Measurements from ENCODE around the gene RFPL4A. TPM values are rescaled to one million over a fixed set of nuclear protein-coding genes. Genes with fewer than 3 reads are reported as not detected.
"Not testable (repeated sequence)": the region's sequence is repeated elsewhere in the genome, so short reads cannot be mapped to it uniquely, and the experiment has no call there.

RFPL4A gene
- total and polyA plus RNA-seq, 2 of the 13 experiments (the other 11 are each of a cell fraction or from before 2014, with no cell fraction given), result not detected

GRCh38 chr19:55717879-55718711 lies 40.8 kb upstream of the RFPL4A start:
- not testable (repeated sequence) for H3K4me3 ChIP-seq (replicated peaks in 1 of 3; ENCODE audit: insufficient read depth in 1 of 3, low read depth in 2 of 3, low read length in 3 of 3); BruUV-seq (replicated peaks)

GRCh38 chr19:55720214-55720746 lies 38.6 kb upstream of the RFPL4A start:
- WGBS (ENCODE audit: low lambda C conversion rate), result 1% methylated on average over 5 of the region's 5 CpGs
- Histone ChIP-seq H3K4me3 (replicated peaks in 1 of 3; ENCODE audit: insufficient read depth in 1 of 3, low read depth in 2 of 3, low read length in 3 of 3) (no peak overlapping the region), H3K27me3 (ENCODE audit: control insufficient read depth in 1 of 2, insufficient read depth in 2 of 2, low read length in 2 of 2) (peaks cover 2 to 13% of the 10 kb centered on the region in 2 experiments; a peak in 3 of 5 replicates), H2AFZ (ENCODE audit: low read length) (no peak overlapping the region), H3K36me3 (replicated peaks in 1 of 2; ENCODE audit: control insufficient read depth in 1 of 2, insufficient read depth in 2 of 2, low read length in 2 of 2) (no peaks in the 10 kb centered on the region), H3K27ac (ENCODE audit: extremely low read length, insufficient read depth, low read length) (no peak overlapping the region), H3K9ac (ENCODE audit: insufficient read depth, low read depth, low read length) (no peak overlapping the region), H3K4me2 (ENCODE audit: low read depth, low read length) (no peak overlapping the region), H3K79me2 (ENCODE audit: insufficient read depth, low read length) (no peaks in the 10 kb centered on the region), H4K20me1 (ENCODE audit: insufficient read depth, low read length) (no peaks in the 10 kb centered on the region), H3K4me1 (ENCODE audit: insufficient read depth, low read length) (peaks cover 7% of the 10 kb centered on the region; the same call in 1 of the 2 replicates), H3K9me3 (ENCODE audit: low read length) (peaks cover 9% of the 10 kb centered on the region; the same call in 1 of the 2 replicates)
- DNase-seq (ENCODE audit: low spot score) (no peak), ATAC-seq (peak; percentile 34; the same call in 1 of the 3 replicates), FAIRE-seq (no peak)
- in situ Hi-C loops (cut with HindIII; ENCODE audit: extremely low pct_ligation_motif_present, low pct_unique_long_range_greater_than_20kb) (no loop called here), intact Hi-C loops (cut with micrococcal nuclease; ENCODE audit: unreplicated experiment) (no loop called here)
- POLR2A ChIA-PET, result no interaction called here
- CTCF ChIA-PET (ENCODE audit: low intra/inter-chr PET ratio, low total read pairs), result no interaction called here
- no TSS peak for BruUV-seq (replicated peaks)
- no peak for TF ChIP-seq ZNF563 (CRISPR knock-in tag; IDR thresholded peaks at IDR 0.05)
- peak; percentile 56 for TF ChIP-seq ZNF770 (CRISPR knock-in tag; IDR thresholded peaks at IDR 0.05)
- no peak for TF ChIP-seq TBX3 (IDR thresholded peaks at IDR 0.05; ENCODE audit: borderline replicate concordance)
- TF ChIP-seq ZBTB14 (CRISPR knock-in tag; IDR thresholded peaks at IDR 0.05), result no peak
- TF ChIP-seq PCBP2 (optimal IDR thresholded peaks at IDR 0.05; ENCODE audit: low read depth, low read length, poor library complexity, severe bottlenecking), result no peak
- no peak for TF ChIP-seq MAFG (CRISPR knock-in tag; IDR thresholded peaks at IDR 0.05)
- no peak for TF ChIP-seq ZFP41 (CRISPR knock-in tag; IDR thresholded peaks at IDR 0.05; ENCODE audit: borderline replicate concordance)
- no peak for TF ChIP-seq ZNF337 (CRISPR knock-in tag; IDR thresholded peaks at IDR 0.05; ENCODE audit: borderline replicate concordance, low read depth)

More at GRCh38 chr19:55717879-55718711, 40.8 kb upstream of the RFPL4A start:
- H4K20me1 ChIP-seq (ENCODE audit: insufficient read depth, low read length); H3K9me3 ChIP-seq (ENCODE audit: low read length); H3K9ac ChIP-seq (ENCODE audit: insufficient read depth, low read depth, low read length); intact Hi-C loops (cut with micrococcal nuclease; ENCODE audit: unreplicated experiment); DNase-seq (ENCODE audit: low spot score); in situ Hi-C loops (cut with HindIII; ENCODE audit: extremely low pct_ligation_motif_present, low pct_unique_long_range_greater_than_20kb); POLR2A ChIA-PET; H2AFZ ChIP-seq (ENCODE audit: low read length); ATAC-seq; FAIRE-seq; CTCF ChIA-PET (ENCODE audit: low intra/inter-chr PET ratio, low total read pairs); H3K79me2 ChIP-seq (ENCODE audit: insufficient read depth, low read length); H3K4me2 ChIP-seq (ENCODE audit: low read depth, low read length); H3K4me1 ChIP-seq (ENCODE audit: insufficient read depth, low read length); H3K27ac ChIP-seq (ENCODE audit: extremely low read length, insufficient read depth, low read length); H3K36me3 ChIP-seq (replicated peaks in 1 of 2; ENCODE audit: control insufficient read depth in 1 of 2, insufficient read depth in 2 of 2, low read length in 2 of 2): not testable (repeated sequence)
- peaks cover 2 to 13% of the 10 kb centered on the region in 2 experiments; a peak in 3 of 5 replicates for H3K27me3 ChIP-seq (ENCODE audit: control insufficient read depth in 1 of 2, insufficient read depth in 2 of 2, low read length in 2 of 2)
- peak; percentile 99 for TF ChIP-seq MNT (IDR thresholded peaks at IDR 0.05)
- WGBS (ENCODE audit: low lambda C conversion rate), result 22% methylated on average over 9 of the region's 13 CpGs
